Vagina (tissue), 2 donors: ENCODE measurements around the gene DELE1.

ENCODE experiments used
- CTCF ChIP-seq, 3 experiments: fragments of 450-650 bp in 2 of 3; fragments of 200-600 bp in 1 of 3; sonication (generic) in 1 of 3; IDR thresholded peaks; one replicate each; pipeline ENCODE4 v1.5.1; 2017 to 2019; ENCODE audit warnings: antibody characterized with exemption in 3 of 3, mild to moderate bottlenecking in 2 of 3, moderate library complexity in 2 of 3
- POLR2A ChIP-seq, 2 donors: fragments of 450-650 bp; IDR thresholded peaks; one replicate each; pipeline ENCODE4 v1.6.1; 2017; ENCODE audit warnings: antibody characterized with exemption in 2 of 2, mild to moderate bottlenecking in 2 of 2, moderate library complexity in 2 of 2
- POLR2AphosphoS5 ChIP-seq, 2 donors: sonication (generic); formaldehyde crosslinking; IDR thresholded peaks; one replicate each; pipeline ENCODE4 v1.9.0; 2017; ENCODE audit warnings: antibody characterized with exemption in 2 of 2, mild to moderate bottlenecking in 2 of 2, low read depth in 1 of 2; ENCODE audit not compliant: insufficient read depth in 1 of 2

- no peak for TF ChIP-seq CTCF (IDR thresholded peaks at IDR 0.05)
- TF ChIP-seq POLR2AphosphoS5 (IDR thresholded peaks at IDR 0.05; ENCODE audit: insufficient read depth in 1 of 2, low read depth in 1 of 2) = no peak
- TF ChIP-seq POLR2A (IDR thresholded peaks at IDR 0.05) = no peak
Observed at GRCh38 chr5:141931694-141932093, 8.0 kb downstream of the DELE1 start.
